Erythroblast (primary cell): ENCODE results near the gene ZIC1.

Source experiments
- GATA1 ChIP-seq: IDR thresholded peaks from 2 replicates; pipeline ENCODE4 v1.6.1; 2011; ENCODE audit warnings: low read depth, mild to moderate bottlenecking, control low read depth, low read length, moderate library complexity
- POLR2A ChIP-seq: IDR thresholded peaks from 2 replicates; pipeline ENCODE4 v1.6.1; 2011; ENCODE audit warnings: mild to moderate bottlenecking, low read length

DNA sequence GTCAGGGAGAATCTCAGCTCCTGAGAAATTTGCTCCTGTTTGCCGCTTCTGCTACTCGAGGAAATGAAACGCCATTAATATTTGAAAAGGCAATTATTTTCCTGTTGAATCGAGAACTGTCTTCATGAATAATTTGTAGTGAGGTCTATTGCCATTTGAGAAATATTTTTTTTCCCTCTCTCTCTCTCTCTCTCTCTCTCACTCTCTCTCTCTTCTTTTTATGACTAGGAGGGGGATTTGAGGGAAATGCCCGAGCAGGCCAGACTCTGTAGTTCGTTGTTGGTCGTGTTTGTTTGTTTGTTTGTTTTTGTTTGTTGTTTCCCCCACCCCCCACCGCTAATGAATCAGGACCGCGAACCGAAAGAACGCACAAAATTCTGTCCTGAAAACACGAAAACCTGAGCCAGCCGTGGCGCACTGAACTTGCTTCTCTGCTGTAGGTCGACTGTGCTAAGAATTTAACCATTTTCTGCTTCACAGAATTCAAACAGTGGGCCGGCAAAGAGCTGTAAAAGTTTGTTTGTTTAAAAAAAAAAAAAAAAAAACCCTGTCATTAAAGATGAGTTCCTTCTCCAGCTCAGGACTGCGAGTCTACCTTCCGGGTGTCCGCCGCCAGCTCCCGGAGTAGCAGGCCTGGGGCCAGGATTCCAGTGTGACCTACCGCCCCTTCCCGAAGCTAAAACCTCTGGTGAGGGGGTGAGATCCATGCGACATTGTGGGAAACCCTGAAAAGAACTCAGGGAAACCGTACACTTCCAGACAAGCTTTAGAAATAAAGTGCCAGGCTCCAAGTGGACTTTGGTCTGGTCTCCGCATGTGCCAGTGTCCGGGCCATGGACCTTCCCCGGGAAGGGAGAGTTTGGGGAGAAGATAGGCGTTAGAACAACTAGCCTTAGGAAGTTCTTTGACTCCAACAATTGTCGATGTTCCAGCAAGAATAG, 15.0 kb upstream of the ZIC1 start:
- TF ChIP-seq POLR2A (no peak), GATA1 (no peak)
